ENCODE results near the gene AGR2. TPM values are rescaled to one million over a fixed set of nuclear protein-coding genes. Genes with fewer than 3 reads are reported as not detected.
A peak's percentile ranks its signal among the peaks of the same experiment; 100 is the strongest.

The AGR2 gene
- total RNA-seq, 1 experiment from 2014 or later = 147 TPM

DNA sequence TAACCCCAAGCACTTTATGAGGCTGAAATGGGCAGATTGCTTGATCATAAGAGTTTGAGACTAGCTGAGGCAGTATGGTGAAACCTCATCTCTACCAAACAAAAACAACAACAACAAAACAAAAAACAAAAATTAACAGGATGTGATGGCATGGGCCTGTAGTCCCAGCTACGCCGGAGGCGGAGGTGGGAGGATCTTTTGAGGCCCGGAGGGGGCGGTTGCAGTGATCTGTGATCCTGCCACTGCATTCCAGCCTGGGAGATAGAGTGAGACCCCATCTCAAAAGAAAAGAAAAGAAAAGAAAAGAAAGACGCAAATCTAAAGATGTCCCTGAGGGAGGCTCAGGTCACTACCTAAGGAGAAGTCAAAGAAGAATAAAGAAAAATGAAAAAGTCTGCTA lies 35.3 kb upstream of the AGR2 start:
- no peaks in the 10 kb centered on the region for H3K9me3 ChIP-seq (ENCODE audit: control insufficient read depth, insufficient read depth, low read depth, low read length)
- no TSS peak for BruUV-seq (replicated peaks)
- ChIA-PET POLR2A (no interaction called here), CTCF (no interaction called here)
- DNase-seq (ENCODE audit: low read depth, low spot score) = no peak
- no peak overlapping the region for H3K4me3 ChIP-seq (ENCODE audit: low read depth in 2 of 2, low read length in 2 of 2)
- TF ChIP-seq TCF7L2 (IDR thresholded peaks at IDR 0.05; ENCODE audit: low read depth, low read length) (no peak), POLR2AphosphoS5 (IDR thresholded peaks at IDR 0.05; ENCODE audit: low read depth, low read length) (no peak), SIN3A (IDR thresholded peaks at IDR 0.05; ENCODE audit: borderline replicate concordance, insufficient read depth, low read depth, low read length) (no peak)
- TF ChIP-seq, protein P1, sequence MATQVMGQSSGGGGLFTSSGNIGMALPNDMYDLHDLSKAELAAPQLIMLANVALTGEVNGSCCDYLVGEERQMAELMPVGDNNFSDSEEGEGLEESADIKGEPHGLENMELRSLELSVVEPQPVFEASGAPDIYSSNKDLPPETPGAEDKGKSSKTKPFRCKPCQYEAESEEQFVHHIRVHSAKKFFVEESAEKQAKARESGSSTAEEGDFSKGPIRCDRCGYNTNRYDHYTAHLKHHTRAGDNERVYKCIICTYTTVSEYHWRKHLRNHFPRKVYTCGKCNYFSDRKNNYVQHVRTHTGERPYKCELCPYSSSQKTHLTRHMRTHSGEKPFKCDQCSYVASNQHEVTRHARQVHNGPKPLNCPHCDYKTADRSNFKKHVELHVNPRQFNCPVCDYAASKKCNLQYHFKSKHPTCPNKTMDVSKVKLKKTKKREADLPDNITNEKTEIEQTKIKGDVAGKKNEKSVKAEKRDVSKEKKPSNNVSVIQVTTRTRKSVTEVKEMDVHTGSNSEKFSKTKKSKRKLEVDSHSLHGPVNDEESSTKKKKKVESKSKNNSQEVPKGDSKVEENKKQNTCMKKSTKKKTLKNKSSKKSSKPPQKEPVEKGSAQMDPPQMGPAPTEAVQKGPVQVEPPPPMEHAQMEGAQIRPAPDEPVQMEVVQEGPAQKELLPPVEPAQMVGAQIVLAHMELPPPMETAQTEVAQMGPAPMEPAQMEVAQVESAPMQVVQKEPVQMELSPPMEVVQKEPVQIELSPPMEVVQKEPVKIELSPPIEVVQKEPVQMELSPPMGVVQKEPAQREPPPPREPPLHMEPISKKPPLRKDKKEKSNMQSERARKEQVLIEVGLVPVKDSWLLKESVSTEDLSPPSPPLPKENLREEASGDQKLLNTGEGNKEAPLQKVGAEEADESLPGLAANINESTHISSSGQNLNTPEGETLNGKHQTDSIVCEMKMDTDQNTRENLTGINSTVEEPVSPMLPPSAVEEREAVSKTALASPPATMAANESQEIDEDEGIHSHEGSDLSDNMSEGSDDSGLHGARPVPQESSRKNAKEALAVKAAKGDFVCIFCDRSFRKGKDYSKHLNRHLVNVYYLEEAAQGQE (IDR thresholded peaks at IDR 0.05; ENCODE audit: insufficient read depth in 1 of 2, low read depth in 2 of 2, low read length in 1 of 2) = no peak
- TF ChIP-seq, protein P2, sequence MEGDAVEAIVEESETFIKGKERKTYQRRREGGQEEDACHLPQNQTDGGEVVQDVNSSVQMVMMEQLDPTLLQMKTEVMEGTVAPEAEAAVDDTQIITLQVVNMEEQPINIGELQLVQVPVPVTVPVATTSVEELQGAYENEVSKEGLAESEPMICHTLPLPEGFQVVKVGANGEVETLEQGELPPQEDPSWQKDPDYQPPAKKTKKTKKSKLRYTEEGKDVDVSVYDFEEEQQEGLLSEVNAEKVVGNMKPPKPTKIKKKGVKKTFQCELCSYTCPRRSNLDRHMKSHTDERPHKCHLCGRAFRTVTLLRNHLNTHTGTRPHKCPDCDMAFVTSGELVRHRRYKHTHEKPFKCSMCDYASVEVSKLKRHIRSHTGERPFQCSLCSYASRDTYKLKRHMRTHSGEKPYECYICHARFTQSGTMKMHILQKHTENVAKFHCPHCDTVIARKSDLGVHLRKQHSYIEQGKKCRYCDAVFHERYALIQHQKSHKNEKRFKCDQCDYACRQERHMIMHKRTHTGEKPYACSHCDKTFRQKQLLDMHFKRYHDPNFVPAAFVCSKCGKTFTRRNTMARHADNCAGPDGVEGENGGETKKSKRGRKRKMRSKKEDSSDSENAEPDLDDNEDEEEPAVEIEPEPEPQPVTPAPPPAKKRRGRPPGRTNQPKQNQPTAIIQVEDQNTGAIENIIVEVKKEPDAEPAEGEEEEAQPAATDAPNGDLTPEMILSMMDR (IDR thresholded peaks at IDR 0.05) = no peak
- H3K36me3 ChIP-seq (ENCODE audit: control insufficient read depth, insufficient read depth, low read length) = no peaks in the 10 kb centered on the region
- no peak overlapping the region; the same call in 1 of the 2 replicates for H3K27ac ChIP-seq (ENCODE audit: low read length)
- intact Hi-C loops (cut with micrococcal nuclease; ENCODE audit: unreplicated experiment) (no loop called here), in situ Hi-C loops (cut with HindIII; ENCODE audit: low pct_unique_long_range_greater_than_20kb, low sequenced_read_pairs) (no loop called here)
- no peak for ATAC-seq
- H3K27me3 ChIP-seq (ENCODE audit: control insufficient read depth, insufficient read depth, low read length) = no peaks in the 10 kb centered on the region
- H3K4me1 ChIP-seq (ENCODE audit: control insufficient read depth, insufficient read depth, low read length) = no peaks in the 10 kb centered on the region

DNA sequence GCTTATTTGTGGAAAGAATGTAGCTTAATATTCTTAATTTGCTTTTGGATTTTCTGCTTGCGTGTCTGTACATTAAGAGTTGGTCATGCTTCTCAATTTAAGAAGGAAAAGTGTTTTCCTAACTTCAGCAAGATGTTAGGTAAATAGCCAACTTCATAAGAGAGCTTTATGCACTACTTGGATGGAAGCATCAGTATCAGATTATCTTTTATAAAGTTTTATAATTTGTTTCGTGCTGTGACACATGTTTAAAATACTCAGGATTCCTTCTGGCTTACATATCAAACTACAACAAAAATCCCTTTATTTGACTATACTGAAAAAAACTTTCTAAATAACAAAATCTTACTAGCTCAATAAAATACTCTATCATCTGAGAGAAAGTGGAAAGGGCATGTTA lies 34.8 kb upstream of the AGR2 start:
- POLR2A ChIA-PET = interaction anchor here (0.5 to 0.6 kb wide), 2 partner anchors 27 to 34 kb away, joined by 3 to 7 read pairs; no protein-coding TSS in a partner anchor
- TF ChIP-seq SIN3A (IDR thresholded peaks at IDR 0.05; ENCODE audit: borderline replicate concordance, insufficient read depth, low read depth, low read length) (no peak), POLR2AphosphoS5 (IDR thresholded peaks at IDR 0.05; ENCODE audit: low read depth, low read length) (no peak)
- TF ChIP-seq, protein P1 (IDR thresholded peaks at IDR 0.05; ENCODE audit: insufficient read depth in 1 of 2, low read depth in 2 of 2, low read length in 1 of 2) = no peak
- TF ChIP-seq, protein P2 (IDR thresholded peaks at IDR 0.05) = no peak
- CTCF ChIA-PET = no interaction called here
- DNase-seq (ENCODE audit: low read depth, low spot score) (no peak), ATAC-seq (no peak)
- BruUV-seq (replicated peaks) = no TSS peak
- no peaks in the 10 kb centered on the region for H3K9me3 ChIP-seq (ENCODE audit: control insufficient read depth, insufficient read depth, low read depth, low read length)
- intact Hi-C loops (cut with micrococcal nuclease; ENCODE audit: unreplicated experiment) = no loop called here
- H3K27me3 ChIP-seq (ENCODE audit: control insufficient read depth, insufficient read depth, low read length) = no peaks in the 10 kb centered on the region
- H3K27ac ChIP-seq (ENCODE audit: low read length) = peak overlapping the region; percentile 1; the same call in 1 of the 2 replicates
- H3K4me1 ChIP-seq (ENCODE audit: control insufficient read depth, insufficient read depth, low read length) = no peaks in the 10 kb centered on the region
- H3K4me3 ChIP-seq (ENCODE audit: low read depth in 2 of 2, low read length in 2 of 2) = no peak overlapping the region
- in situ Hi-C loops (cut with HindIII; ENCODE audit: low pct_unique_long_range_greater_than_20kb, low sequenced_read_pairs) = no loop called here
- H3K36me3 ChIP-seq (ENCODE audit: control insufficient read depth, insufficient read depth, low read length) = no peaks in the 10 kb centered on the region

Measured in Panc1 (cell line).